ENCODE data around the gene UBFD1. TPM values are rescaled to one million over a fixed set of nuclear protein-coding genes. Genes with fewer than 3 reads are reported as not detected.
"Not testable (repeated sequence)": the region's sequence is repeated elsewhere in the genome, so short reads cannot be mapped to it uniquely, and the experiment has no call there.

UBFD1 gene
- polyA plus RNA-seq, 3 donors, result 8.4 to 20.0 (median 14.3) TPM

DNA sequence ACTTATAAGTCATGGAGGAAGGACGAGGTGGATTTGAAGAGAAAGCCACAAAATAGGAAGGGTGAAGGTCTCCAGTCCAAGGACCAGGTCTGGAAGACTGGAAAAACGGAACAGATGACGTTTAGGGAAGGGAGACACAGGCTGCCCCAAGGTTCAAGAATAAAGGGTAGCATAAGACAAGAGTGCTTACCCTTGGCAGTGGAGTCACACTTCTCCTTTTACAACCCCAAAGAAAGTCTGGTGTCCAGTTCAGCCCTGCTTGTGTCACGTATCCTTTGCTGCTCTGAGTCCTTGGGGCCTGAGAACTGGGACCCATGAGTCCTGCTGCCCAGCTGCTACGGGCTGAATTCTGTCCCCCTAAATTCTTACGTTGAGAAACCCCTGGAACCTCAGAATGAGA, 34.2 kb upstream of the UBFD1 start:
- no peak overlapping the region for H3K27ac ChIP-seq (ENCODE audit: low read depth, low read length)
- 89 to 94% (median 90%) methylated on average over 6 of the region's 6 CpGs for WGBS, 3 donors

DNA sequence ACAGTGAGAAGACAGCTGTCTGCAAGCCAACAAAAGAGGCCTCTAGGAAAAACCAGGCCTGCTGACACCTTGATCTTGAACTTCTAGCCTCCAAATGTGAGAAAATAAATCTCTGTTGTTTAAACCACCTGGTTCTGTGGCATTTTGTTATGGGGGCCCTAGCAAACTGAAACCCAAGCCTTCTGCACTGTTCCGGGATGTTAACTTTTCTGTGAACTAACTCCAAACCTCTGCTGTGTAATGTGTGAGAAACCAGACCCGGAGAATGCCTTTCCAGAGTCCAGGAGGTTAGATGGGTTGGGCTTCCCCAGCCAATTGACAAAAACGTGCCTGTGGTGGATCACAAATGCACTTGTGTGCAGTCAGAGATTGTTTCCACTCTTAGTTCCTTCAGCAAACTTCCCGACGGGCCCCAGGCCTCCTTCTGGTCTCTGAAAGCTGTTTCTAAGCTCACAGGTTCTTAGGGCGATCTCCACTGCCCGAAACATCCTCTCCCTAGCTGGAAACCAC, 33.6 kb upstream of the UBFD1 start:
- H3K27ac ChIP-seq (ENCODE audit: low read depth, low read length), result no peak overlapping the region
- 69 to 87% (median 86%) methylated on average over 7 of the region's 7 CpGs for WGBS, 3 donors

DNA sequence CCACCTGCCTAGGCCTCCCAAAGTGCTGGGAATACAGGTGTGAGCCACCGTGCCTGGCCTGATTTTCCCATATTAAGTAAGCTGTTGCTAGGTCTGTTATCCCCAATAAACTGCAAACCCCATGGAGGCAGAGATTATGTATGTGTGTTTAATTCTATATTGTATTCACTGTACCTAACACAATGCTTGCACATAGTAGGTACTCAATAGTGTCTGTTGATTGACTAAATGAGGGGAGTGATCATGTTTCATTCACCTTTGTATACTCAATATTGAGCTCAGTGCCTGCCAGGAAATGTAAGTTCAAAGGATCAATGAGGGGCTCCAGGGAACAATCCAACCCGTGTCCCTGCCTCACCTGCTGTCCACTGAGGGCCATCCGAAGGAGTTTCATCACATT, 32.6 kb upstream of the UBFD1 start:
- WGBS, 3 donors, result 89 to 94% (median 92%) methylated on average over 3 of the region's 3 CpGs
- no peak overlapping the region for H3K27ac ChIP-seq (ENCODE audit: low read depth, low read length)

DNA sequence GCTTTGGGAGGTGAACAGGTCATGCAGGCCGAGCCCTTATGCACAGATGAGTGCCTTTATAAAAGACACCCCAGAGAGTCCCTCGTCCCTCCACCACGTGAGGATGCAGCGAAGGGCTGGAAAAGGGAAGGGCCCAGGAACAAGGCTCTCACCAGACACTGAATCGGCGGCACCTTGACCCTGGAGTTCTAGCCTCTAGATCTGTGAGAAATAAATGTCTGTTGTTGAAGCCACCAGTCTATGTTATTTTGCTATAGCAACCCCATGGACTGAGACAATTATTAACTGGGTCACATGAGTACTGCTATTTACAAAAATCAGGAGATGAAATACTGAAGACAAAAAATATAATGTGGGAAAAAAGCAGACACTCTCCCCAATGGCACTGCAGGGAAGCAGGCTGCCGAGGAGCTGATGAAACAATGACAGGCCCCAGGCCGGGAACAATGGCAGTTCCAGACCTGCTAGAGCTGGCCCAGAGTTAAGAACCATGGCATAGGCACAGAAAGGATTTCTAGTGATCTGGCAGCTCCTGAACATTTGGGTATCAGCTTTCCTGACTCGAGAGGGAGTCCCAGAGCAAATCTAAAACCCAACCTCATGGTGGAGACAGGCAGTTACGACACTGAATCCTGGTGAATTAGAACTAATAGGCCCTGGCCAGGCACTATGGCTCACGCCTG, 29.4 kb upstream of the UBFD1 start:
- H3K27ac ChIP-seq (ENCODE audit: low read depth, low read length), result no peak overlapping the region
- 40 to 90% (median 88%) methylated on average over 11 of the region's 11 CpGs for WGBS, 3 donors

DNA sequence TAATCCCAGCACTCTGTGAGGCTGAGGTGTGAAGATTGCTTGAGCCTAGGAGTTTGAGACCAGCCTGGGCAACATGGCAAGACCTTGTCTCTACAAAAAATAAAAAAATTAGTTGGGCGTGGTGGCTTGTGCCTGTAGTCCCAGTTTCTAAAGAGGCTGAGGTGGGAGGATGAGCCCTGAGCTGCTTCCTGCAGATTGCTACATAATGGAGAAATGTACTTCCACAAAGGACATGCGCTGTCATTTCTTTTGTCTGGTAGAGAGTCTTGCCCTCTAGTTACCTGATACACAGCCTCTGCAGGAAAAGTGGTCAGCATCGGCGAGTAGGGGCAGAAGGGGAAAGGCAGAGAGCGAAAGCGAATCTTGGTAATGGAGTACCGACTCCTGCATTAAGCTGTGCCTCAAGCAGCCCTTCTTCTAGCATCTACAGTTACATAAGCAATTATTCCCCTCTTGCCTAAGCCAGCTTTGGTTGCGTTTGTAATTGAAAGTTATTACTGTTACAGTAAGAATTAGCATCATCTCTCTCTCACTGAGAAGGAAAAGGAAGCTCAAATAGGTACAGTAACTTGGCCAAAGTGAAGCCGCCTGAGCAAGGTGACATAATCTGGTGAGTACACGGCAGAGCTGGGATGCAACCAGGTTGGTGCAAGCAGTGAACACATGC, 28.8 kb upstream of the UBFD1 start:
- H3K27ac ChIP-seq (ENCODE audit: low read depth, low read length), result no peak overlapping the region
- 72 to 87% (median 82%) methylated on average over 10 of the region's 10 CpGs for WGBS, 3 donors

DNA sequence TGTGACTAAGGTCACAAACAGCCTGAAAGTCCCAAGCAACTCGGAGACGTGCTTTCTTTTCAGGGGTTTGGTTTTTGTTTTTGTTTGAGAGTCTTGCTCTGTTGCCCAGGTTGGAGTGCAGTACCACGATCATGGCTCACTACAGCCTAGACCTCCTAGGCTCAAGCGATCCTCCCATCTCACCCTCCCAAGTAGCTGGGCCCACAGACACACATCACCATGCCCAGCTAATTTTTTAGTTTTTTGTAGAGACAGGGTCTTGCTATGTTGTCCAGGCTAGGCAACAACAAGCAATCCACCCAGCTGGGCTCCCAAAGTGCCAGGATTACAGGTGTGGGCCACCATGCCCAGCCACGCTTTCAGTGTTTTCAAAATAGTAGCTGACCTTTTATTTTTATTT, 27.5 kb upstream of the UBFD1 start:
- WGBS, 3 donors, result 90 to 96% (median 94%) methylated on average over 5 of the region's 5 CpGs
- no peak overlapping the region for H3K27ac ChIP-seq (ENCODE audit: low read depth, low read length)

DNA sequence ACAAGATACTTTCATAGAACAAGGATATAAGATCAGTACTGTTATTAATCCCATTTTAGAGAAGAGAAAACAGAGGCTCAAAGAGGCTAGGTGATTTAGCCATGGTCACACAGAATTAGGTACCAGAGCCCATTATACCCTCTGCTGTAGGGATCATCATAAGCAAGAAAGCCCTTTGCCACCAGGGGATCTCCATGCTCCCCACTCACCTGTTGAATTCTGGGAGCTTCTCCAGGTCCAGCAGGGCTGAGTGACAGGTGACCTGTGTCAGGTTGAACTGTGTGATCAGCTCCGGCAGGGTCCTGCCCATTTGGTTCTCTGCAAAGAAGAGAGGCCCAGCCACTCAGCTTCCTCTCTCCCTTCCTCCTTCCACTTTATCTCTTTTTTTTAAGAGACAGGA, 25.1 kb upstream of the UBFD1 start:
- no peak overlapping the region for H3K27ac ChIP-seq (ENCODE audit: low read depth, low read length)
- 88 to 92% (median 91%) methylated on average over 1 of the region's 1 CpG for WGBS, 3 donors

DNA sequence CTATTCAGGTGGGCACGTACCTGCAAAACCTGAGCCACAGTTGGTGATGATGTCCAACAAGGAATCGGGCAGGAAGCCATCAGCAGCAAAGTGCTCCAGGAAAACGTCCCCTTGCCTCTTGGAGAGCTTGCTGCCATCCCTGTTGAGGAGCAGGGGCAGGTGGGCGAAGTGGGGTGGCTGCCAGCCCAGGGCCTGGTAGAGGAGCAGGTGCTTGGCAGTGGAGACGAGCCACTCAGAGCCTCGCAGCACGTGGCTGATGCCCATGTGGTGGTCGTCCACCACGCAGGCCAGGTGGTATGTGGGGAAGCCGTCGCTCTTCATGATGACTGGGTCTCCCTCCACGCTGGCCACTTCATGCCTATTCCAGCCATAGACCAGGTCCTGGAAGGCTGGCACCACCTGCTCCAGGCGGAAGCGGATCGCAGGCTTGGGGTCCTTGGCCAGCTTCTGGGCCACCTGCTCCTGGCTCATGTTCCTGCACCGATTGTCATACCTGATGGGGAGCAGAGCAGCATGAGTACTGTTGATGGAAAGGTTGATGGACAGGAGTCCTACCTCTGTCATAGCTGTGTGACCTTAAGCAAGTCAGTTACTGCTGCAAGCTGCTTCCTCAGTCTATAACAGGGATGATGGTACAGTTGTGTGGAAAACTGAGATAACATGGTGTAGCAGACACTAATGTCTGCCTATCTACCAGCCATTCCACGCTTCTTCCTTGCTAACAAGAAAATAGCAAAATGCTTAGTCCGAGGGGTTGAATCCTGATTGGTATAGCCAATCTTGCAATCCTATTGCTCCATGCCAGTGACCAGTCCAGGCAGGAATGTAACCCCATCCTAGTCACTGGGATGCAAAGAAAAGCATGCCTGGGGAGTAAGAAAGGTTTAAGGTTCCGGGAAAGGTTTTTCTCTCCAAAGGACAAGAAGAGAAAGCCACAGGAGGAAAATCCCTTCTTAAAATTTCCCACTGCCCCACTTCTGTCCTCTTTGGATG, 22.4 kb upstream of the UBFD1 start:
- 95 to 96% (median 96%) methylated on average over 19 of the region's 19 CpGs for WGBS, 3 donors

DNA sequence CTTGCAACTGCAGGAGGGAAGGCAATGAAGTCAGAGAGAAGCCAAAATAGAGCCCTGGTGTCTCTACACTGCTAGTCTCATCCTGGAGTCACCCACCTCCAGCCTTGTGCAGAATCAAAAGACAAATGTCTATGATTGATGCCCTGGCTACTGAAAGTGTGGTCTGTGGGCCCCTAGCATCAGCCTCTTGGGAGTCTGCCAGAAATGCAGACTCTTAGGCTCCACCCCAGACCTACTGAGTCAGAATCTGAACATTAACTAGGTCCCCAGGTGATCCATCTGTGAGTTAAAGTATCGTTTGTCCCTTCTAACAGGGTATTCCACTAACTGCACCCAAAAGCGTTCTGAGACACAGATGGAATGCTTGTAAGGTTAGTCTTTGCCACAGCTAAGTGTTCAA, 21.6 kb upstream of the UBFD1 start:
- 64 to 90% (median 87%) methylated on average over 2 of the region's 2 CpGs for WGBS, 3 donors
- H3K27ac ChIP-seq (ENCODE audit: low read depth, low read length), result no peak overlapping the region

More for the DNA sequence above, 22.4 kb upstream of the UBFD1 start:
- no peak overlapping the region for H3K27ac ChIP-seq (ENCODE audit: low read depth, low read length)

DNA sequence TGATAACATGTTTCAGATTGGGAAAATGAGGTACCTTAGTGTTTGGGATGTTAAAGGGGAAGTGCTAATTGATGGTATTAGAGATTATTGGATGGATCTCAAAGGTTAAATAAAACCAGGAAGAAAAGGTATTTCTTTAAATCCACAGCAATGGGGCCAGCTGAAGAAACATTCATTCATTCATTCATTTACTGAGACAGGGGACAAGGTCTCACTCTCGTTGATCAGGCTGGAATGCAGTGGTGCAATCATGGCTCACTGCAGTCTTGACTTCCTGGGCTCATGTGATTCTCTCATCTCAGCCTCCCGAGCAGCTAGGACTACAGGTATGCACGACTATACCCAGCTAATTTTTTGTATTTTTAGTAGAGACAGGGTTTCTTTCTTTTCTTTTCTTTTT, 20.1 kb upstream of the UBFD1 start:
- no peak overlapping the region for H3K27ac ChIP-seq (ENCODE audit: low read depth, low read length)
- 72 to 79% (median 74%) methylated on average over 3 of the region's 3 CpGs for WGBS, 3 donors

DNA sequence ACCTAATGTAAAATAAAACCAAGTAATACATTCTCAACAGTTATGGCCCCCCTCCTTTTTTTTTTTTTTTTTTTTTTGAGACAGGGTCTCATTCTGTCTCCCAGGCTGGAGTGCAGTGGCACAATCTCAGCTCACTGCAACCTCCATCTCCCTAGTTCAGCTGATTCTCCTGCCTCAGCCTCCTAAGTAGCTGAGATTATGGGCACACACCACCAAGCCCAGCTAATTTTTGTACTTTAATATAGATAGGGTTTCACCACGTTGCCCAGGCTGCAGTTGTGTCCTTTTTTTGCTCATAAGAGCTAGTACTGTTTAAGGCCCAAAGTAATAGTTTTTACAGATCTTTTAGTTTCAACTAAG, 18.6 kb upstream of the UBFD1 start:
- 88 to 97% (median 91%) methylated on average over 1 of the region's 1 CpG for WGBS, 3 donors
- no peak overlapping the region for H3K27ac ChIP-seq (ENCODE audit: low read depth, low read length)

DNA sequence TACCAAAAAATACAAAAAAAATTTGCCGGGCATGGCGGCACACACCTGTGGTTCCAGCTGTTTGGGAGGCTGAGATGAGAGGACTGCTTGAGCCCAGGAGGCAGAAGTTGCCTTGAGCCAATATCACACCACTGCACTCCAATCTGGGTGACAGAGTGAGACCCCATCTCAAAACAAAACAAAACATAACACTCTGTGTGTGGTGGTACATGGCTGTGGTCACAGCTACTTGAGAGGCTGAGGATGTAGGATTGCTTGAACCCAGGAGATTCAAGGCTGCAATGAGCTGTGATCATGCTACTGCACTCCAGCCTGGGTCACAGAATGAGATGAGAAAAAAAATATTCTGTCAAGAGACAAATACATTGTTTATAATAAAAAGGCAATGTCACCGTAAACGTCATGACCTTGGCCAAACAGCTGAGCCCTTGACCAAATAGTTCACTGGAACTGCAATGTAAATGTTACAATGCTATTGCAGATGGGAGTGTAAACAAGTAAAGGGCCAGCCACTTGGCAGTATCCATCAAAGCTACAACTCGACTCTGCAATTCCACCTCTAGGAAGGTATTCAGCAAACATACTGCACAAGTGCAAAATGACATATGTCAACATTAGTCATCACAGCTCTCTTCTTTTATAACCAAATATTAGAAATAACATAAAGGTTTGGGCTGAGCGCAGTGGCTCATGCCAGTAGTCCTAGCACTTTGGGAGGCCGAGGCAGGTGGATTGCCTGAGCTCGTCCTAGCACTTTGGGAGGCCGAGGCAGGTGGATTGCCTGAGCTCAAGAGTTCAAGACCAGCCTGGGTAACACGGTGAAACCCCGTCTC, 17.3 kb upstream of the UBFD1 start:
- WGBS, 3 donors, result 77 to 96% (median 92%) methylated on average over 11 of the region's 11 CpGs

DNA sequence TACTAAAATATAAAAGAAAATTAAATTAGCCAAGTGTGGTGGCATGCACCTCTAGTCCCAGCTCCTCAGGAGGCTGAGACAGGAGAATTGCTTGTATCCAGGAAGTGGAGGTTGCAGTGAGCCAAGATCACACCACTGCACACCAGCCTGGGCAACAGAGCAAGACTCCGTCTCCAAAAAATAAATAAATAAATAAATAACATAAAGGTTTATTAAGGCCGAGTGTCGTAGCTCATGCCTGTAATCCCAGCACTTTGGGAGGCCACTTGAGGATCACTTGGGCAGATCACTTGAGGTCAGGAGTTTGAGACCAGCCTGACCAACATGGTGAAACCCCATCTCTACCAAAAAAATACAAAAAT, 16.7 kb upstream of the UBFD1 start:
- H3K27ac ChIP-seq (ENCODE audit: low read depth, low read length), result not testable (repeated sequence)
- WGBS, 3 donors, result 95 to 99% (median 97%) methylated on average over 3 of the region's 3 CpGs

More for the DNA sequence above, 17.3 kb upstream of the UBFD1 start:
- H3K27ac ChIP-seq (ENCODE audit: low read depth, low read length), result no peak overlapping the region

DNA sequence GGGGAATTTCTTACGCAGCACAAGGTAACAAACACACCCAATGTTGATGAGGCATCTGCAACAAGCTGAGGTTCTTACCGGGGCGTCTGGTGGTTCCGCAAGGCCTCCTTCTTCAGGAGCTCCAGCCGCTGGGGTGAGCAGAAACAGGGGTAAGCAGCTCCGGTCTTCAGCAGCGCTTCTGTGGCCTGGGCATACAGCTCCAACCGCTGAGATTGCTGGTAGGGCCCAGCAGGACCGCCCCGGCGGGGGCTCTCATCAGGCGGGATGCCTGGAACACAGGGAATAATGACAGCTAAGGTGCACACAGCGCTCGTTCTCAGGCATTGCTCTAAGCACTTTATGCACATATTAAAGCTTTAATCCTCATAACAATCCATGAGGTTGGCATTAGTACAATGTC, 13.1 kb upstream of the UBFD1 start:
- 94 to 96% (median 95%) methylated on average over 14 of the region's 14 CpGs for WGBS, 3 donors
- no peak overlapping the region for H3K27ac ChIP-seq (ENCODE audit: low read depth, low read length)

DNA sequence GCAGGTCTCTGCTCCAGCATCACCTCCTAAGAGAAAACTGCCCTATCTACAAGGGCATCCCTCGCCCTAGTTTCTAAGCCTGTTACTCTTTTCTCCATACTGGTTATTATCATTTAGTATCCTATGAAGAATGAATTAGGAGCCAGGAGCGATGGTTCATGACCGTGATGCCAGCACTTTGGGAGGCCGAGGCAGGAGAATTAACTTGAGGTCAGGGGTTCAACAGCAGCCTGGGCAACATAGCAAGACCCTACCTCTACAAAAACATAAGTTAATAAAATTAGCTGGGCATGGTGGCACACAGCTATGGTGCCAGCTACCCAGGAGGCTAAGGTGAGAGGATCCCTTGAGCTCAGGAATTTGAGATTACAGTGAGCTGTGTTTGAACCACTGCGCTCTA, 7.6 kb upstream of the UBFD1 start:
- 96 to 99% (median 96%) methylated on average over 5 of the region's 5 CpGs for WGBS, 3 donors
- no peak overlapping the region for H3K27ac ChIP-seq (ENCODE audit: low read depth, low read length)

DNA sequence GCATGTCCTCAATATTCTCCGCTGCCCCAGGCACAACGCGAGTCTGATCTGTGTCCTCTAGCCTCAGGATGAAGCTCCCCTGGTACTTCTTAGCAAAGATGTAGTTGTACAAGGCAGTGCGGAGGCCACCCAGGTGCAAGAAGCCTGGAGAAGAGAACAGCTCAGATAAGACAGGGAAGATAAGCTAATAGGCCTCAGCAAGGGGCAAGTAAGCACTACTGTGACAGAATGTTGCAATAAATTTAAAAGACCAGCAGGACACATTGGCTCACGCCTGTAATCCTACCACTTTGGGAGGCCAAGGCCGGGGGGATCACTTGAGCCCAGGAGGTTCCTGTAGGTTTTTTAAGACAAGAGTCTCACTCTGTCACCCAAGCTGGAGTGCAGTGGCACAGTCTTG, 5.4 kb upstream of the UBFD1 start:
- 76 to 89% (median 77%) methylated on average over 6 of the region's 6 CpGs for WGBS, 3 donors
- no peak overlapping the region for H3K27ac ChIP-seq (ENCODE audit: low read depth, low read length)

DNA sequence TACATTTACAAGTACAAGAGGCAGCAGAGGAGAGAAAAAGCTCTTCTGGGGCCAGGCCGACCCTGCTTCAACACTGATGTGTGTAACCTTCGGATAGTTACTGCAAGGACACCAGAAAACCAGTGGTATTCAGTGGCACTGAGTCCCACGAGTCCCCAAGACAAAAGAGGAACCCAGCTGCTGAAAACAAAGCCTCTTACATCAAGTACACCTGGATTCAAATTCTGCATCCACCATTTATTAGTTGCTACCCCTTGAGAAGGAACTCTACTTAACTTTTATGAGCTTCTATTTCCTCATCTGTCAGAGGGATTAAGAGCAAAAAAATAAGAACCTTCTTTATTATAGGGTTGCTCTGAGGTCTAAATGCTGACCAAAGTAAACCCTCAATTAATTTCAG, 3.0 kb upstream of the UBFD1 start:
- WGBS, 3 donors, result 76 to 81% (median 80%) methylated on average over 3 of the region's 3 CpGs
- H3K27ac ChIP-seq (ENCODE audit: low read depth, low read length), result no peak overlapping the region

Data from adipose tissue (tissue), 3 donors.